Measurements from ENCODE around the gene TPH2.

The TPH2 gene

DNA sequence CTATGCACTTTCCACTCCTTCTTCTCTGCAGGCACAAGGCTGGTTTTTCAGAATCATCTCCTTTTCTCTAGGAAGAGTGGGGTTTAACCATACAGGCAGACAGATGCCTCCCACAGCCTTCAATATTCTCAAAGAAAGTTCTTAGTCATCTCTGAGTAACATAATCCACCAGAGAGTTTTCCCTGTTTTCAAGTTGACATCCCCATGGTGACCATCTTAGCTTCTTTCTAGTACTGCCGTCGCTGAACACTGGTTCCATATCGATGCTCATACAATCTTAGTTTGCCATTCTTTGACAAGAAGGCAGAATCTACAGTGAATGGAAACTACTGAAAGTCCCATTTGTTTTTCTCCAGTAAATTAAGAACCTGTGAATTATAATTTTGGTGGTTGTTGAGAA, 28.6 kb downstream of the TPH2 start:
- no peak for DNase-seq

DNA sequence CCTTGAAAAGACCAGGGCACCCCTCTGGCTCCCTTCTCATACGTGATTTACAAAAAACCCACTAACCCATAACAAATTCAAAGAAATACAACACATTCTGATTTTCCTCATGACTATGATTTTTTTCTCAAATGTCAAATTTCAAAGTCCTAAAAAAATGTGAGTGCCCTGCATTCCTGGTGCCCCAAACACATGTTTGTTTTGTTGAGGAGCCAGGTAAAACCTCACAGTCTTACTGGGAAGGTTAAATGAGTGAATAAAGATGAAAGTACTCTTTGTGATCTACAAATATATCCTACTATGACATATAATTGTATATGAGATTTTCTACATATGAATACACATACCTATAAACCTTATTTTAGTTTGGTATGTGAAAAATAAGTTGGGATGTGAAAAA, 30.7 kb downstream of the TPH2 start:
- DNase-seq = no peak

DNA sequence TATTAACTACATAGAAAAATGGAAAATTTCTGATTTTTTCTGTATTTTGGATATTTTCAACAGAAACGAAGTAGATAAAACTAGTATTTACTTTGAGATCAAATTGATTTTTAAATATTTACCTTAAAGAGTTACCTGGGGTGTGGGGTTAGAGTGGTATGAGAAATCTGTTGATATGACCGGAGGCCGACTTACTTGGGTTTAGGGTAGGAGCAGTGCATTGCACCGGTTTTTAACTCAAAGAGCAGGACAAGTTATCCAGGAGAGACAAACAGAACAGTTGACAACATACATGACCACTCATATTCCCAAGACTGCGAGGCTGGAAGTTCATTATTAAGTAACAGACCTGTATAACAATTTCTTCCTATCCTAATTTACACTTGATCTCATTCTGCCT, 31.4 kb downstream of the TPH2 start:
- DNase-seq = no peak

DNA sequence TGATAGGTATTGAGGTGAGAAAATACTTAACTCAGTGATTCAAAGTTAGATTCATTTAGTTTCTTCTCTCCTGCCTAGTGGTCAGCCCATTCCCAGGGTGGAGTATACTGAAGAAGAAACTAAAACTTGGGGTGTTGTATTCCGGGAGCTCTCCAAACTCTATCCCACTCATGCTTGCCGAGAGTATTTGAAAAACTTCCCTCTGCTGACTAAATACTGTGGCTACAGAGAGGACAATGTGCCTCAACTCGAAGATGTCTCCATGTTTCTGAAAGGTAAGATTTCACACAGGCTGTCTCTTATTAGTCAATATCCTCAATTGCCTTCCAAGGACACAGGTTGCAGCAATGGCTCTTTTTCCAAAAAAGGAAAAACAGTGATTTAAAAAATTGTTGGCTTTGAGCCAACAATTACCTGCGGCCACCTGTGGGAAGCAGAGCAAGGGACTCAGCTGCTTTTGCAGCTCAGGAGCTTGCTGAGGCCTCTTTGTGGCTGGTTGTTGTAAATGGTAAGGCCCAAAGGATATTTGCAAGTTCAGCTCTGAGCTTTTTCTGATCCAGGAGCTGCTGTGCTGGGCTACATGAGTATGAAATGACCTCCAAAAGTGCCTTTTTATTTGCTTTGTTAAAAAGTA, 33.9 kb downstream of the TPH2 start:
- DNase-seq = peak in 1 of 2 experiments; percentile 16

DNA sequence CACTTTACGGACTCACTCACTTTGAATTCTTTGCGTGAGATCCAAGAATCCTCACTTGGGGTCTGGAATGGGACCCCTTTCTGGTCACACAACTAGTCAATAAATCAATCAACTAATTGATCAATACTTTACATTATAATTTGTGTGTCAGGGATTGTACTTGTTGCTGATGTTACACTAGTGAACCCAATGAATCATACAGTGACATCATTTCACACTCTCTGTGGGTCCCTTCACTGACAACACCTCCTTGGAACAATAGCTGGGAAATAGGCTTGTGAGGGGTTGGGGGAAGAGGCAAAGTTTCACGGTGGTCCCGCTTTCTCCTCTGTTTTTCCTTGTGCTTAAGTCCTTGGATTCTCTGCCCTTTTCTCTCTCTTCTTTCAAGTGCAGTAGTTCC, 35.0 kb downstream of the TPH2 start:
- DNase-seq = no peak

DNA sequence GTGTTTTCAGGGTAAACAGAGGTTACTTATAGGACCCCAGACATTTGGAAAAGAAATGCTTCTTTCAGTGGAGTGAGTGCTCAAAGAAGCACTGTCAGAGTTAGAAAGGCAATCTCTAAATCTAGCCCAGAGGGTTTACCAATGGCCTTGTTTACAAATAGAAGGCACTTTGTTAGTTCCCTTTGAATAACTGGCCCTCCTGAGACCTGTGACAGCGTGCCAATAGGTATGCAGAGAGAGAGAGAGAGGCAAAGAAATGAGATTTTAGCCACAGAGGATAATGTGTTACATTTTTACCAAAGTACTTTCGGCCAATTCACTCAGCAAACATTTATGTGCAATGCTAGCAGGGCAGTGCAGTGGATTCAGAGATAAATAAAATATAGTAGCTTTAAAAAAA, 41.9 kb downstream of the TPH2 start:
- DNase-seq = no peak

DNA sequence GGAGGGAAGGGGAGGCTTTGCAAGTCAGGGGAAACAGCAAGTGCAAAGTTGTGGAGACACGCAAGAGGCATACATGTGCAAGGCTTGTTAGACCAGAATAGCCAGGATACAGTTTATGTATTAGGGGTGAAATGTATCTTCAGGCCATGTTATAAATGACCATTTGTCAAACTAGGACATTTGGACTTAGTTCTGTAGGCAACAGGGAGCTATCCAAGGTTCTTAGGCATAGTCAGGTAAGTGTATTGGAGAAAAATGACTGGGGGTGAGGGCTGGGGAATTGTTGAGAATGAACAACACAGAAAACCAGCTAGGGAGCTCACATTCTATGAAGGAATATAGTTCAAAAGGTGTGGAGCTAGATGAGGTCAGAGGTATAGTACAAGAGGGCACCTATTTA, 42.5 kb downstream of the TPH2 start:
- no peak for DNase-seq

DNA sequence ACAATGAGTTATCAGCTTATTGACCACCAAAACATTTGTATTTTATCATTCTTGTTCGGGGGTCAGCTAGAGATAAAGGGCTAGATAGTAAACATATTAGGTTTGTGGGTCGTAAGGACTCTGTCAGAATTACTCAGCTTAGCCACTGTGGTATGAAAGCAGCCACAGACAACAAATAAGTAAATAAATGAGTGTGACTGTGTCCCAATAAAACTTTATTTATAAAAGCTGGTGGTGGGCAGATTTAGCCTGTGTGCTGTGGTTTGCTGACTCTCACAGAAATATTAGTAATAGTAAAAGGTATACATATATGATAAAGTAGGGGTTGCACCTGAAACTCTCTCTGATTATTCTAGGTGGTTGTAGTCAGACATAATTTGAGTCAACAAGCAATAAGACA, 56.1 kb downstream of the TPH2 start:
- no peak for DNase-seq

DNA sequence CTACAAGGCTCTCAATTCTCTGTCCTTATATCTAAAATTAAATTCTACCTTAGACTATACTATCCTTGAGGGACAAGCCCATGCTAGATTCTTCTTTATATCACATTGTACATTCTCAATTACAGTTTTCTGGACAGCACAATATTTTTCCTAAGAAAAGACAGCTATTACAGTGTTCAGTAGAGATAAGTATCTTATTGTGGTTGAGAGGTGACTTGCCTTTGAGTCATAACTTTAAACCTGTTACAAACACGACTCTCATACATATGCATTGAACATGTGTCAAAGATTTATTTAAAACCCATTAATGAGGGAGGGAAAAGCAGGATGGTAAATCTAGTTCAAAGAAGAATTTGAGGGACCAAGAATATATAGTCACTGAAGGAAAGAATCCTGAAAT, 61.1 kb downstream of the TPH2 start:
- no peak for DNase-seq

DNA sequence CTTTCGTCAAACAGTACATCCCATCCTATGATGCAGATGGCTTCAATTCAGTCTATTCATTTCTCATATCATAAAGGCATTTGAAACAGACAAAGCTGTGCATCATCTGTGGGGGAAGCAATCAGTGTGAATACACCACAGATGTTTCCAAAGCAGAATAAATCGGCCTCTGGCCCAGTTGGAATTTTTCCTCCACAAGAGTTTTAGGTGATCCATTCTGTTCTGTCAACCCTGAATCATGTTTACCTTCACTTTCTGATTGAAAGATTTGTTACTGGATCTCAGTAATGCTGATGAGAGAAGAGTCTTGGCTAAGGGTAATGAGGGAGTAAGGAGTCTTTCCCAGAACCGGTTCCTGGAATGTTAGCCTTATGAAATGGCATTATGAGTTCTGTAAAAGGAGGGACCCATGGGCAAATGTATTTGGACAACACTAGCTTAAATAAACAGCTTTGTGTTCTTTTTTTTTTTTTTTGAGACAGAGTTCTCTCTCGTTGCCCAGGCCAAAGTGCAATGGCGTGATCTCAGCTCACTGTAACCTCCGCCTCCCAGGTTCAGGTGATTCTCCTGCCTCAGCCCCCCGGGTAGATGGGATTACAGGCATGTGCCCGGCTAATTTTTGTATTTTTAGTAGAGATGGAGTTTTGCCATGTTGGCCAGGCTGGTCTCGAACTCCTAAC, 62.5 kb downstream of the TPH2 start:
- no peak for DNase-seq

DNA sequence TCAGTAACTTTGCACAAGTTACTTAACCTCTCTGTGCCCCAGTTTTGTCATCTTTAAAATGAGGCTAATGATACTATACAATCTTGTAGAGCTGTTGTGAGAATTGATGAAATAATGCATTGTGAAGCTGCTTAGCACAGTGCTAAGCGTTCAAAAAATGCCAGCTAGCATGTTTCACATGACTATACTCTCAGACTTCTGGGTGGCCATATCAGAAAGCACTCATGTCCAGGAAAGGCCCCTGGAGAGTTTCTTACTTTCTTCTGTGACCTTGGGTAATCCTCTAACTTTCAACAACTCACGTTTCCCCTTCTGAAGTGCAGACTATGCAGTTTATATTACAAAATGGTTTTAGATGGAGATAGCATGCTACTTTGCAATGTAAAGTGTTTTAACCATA, 68.1 kb downstream of the TPH2 start:
- DNase-seq = no peak

DNA sequence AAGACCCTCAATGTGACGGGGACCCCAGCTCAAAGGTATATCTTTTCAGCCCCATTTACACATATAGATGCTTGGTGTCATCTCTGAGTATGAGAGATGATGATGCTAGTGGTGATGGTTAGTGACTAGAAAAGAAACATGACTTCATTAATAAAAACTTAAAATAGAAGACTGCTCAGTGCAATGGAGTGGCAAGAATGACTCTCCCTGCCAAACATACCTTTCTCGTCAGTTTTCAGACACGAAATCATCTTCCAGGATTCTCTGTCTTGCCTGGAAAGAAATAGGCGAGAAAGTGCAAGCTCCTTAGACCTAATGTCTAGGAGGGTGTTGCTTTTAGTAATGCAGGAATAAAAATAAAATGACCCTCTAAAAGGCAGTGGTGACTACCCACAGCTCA, 71.7 kb downstream of the TPH2 start:
- DNase-seq = no peak

DNA sequence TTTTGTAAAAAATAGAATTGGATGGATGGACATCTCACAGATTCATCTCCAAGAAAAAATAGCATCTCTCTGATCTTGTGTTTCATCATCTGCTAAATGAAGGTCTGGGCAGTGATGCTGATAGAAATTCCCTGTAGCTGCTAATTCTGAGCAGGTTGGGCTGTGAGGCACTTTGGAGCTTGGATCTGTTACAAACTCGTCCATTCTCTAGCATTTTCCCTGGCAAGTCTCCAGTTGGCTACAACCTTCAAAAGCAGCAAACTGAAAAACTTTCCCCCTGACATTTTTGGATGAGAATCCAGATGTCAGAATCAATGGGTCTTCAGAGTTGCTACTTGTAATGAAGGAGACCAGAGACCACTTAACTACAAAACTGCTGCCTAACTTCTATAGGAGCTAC, 72.7 kb downstream of the TPH2 start:
- no peak for DNase-seq

DNA sequence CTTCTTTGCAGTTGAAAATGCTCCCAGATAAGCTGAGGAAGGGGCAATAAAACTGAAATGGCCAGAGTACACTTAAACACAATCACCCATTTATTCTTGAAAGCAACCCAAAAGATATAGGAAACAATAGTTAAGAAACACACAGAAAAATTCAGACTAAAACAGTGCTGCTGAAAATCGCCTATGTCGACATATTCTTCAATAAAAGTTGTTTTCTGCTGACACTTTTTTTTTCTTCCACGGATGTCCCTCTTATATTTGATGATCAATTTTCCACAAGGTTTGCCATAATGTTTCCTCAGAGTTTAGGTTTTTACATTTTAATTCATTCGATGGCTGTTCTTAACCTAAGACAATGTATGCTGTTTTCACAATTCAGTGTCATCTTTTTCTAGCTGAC, 74.2 kb downstream of the TPH2 start:
- DNase-seq = no peak

DNA sequence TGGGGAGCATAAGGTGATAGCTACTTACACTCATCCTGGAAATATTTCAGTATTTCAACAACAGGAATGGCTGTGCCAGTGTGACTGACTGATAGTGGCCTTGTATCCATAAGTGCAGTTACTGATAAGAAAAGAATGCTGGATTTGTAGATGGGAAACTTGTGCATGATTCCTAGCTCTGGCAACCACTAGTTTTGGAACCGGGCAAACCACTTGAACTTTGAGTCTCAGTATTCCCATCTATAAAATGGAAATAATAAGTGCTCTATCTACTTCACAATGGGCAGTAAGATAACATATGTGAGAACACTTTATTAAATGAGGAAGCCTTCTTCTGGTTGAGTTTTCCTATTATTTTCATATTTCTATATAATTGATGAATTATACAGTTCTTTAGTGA, 77.2 kb downstream of the TPH2 start:
- DNase-seq = no peak

DNA sequence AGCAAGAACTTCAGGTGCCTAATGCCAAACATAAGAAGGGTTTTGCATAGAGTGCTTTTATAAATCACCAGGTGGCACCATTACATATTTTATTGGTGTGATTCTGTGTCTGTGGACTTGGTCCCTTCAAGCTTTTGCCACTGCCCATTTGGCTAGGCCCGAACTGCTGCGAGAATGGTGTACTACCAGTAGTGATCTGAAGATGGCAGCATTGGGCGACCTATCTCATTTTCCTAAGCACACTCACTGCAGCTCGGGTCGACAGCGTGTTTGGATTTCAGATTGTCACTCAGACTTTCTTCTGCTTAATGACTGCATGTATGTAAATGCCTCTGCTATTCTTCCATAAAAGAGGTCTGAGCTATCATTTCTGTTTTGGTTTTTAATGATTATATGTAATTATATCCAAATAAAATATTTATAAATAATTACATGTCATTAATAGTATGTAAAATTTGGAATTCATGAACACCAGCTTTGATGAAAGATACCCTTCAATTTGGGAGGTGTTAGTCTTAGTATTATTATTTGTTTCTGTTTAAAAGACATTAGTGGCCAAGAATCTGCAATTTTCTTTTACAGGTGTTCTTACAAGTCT, 78.5 kb downstream of the TPH2 start:
- DNase-seq = peak; percentile 74 to 84

DNA sequence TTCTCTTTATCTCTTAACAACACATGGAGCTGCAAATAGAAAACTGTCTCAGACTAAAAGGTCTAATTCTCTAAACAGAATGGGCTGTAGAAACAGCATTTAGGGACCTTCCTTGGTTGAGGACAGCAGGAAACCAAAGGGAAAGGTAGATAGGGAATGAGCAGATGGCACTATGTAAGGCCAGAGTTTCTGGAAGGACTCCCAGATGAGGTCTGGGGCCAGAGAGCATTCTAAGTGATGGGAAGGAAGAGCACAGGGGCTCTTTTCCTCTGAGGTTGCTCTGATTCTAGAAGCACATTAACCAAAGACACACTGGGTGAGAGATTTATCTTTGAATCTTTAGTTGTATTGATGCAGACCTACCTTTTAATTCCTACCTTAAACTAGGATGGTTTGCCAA, 79.4 kb downstream of the TPH2 start:
- no peak for DNase-seq

DNA sequence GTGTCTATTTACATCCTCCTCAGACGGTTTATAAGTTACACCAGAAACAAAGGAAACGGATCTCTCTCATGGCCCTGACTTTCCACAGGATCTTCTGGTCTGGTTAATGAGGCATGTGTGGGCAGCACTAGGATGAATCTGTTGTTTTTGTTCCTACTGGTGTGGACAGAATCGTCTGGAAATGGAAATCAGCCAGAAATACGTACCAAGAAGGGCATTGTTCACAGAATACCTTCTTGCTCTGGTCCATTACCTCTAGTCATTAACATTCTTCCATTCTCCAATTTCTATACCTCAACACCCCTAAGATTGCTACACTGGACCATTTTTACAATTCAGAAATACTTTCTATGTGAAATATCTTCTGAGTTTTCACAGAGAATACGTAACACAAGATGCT, 86.0 kb downstream of the TPH2 start:
- DNase-seq = no peak

DNA sequence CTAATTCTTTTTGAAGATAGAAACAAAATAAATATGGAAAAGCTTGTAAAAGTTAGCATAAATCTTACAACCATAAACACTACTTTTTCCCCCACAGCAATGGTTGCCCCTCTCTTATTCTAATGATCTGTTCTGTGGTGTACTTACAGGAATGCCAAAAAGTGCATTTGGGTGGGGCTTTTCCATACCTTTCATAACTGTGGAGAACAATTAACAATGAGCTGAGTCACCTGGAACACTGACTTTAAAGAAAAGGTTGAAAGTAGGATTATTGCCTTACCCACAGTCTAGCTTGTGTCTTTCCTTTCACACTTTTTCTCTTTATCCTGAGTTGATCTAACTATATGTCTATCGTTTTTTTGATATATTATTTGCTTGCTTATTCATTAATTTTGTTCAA, 86.9 kb downstream of the TPH2 start:
- no peak for DNase-seq

DNA sequence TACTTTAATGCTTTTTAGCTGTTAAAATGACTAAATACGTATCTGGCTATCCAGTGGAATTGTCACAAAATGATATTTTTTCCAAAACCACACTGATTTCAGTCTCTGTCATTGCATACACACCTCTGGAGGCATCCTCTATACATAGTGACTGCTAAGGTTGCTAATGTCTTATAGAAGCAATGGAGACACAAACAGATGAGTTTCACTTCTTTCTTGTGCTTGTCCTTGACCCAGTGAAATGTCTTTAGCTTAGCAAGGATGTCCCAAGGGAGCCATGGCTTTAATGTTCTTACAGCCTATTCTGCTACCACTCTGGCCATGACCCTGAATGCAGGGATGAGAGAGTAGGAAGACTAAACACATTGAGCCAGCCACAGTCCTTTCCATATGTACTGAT, 90.3 kb downstream of the TPH2 start:
- no peak for DNase-seq

DNA sequence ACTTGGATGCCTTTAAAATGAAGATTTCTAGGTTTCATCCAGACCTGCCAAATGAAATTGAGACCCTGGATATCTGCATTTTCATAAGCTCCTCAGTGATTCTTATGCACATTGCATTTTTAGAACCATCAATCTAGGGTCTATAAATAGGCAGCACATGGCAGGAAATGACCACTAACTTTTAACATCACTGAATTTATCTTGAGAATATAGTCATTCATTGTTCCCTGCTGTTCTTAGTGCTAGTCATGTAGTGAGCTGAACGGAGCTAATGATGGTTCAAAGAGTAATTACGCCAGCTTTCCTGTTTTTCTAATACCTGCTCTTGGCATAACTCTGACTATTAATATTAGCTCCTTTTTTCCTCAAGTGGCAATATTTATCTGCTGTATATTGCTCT, 91.6 kb downstream of the TPH2 start:
- DNase-seq = no peak

DNA sequence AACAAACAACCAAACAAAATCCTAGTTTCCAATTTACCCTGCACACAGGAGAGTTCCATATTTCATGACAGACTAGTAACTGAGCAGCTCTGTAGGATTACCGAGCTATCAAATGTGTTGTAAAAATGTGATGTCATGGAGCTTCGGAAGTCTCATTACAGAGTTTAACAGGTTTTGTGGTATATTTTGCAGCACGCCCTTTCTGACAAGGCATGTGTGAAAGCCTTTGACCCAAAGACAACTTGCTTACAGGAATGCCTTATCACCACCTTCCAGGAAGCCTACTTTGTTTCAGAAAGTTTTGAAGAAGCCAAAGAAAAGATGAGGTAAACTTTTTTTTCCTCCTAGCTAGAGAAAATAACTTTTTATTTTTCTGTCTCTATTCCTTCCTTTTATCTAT, 92.4 kb downstream of the TPH2 start:
- DNase-seq = no peak

DNA sequence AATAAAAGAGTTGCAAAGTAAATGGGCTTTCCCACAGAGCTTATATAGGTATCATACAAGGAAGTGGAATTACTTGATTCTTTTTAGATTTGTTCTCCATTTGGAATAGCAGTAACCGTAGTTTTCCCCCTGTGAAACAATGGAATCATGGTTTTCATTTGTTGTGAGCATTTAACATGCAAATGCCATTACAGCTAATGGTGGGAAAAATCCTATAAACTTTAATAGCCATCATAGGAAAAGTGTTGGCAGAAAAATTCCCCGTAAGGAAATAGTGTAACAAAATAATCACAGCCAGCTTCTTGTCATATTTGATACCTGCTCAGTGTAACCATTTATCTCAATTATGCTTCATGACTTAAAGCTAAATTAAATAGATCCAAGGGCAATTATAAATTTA, 95.3 kb downstream of the TPH2 start:
- no peak for DNase-seq

DNA sequence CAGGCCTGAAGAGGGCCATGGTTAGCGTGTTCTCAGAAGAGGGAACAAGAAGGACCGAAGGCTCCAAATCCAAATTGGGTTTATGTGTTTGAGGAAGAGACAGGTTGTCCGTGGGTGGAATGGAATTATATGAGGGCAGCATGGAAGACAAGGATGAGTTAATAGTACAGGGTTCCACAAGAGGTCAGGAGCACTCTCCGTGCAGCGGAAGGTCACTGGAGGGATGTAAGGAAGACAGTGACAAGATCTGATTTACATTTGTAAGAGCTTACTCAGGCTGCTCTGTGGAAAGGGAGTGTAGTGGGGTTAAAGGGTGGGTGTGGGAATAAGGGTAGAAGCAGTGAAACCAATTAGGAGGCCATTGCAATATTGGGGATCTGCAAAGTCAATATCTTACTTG, 97.0 kb downstream of the TPH2 start:
- DNase-seq = no peak

DNA sequence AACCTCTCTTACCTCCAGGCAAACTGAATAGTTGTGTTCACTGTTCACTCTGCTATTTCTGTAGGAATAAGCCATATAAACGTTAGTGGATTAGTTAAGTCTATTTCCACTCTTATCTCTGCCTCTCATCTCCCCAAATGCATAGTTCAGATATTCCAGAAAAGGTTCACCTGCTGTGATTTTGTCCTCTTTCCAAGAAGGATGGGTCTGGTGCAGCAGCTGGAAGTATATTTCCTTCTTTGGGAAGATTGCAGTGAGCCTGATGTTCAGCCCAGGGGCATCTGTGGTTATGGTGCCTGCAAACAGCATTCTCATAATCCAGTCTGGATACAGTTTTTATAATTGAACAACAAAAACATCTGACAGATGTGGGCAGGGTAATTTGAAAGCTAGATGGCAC, 97.7 kb downstream of the TPH2 start:
- DNase-seq = no peak
